Kidney (tissue), 14 donors: ENCODE results near the gene BAIAP3. TPM values are rescaled to one million over a fixed set of nuclear protein-coding genes. Genes with fewer than 3 reads are reported as not detected.
A peak's percentile ranks its signal among the peaks of the same experiment; 100 is the strongest.

Experiments
- DNase-seq, 5 donors: peaks; one replicate each; pipeline ENCODE4 v3.0.0-alpha.2; 2013 to 2020
- FAIRE-seq: peaks from 2 replicates; lab custom pipeline; 2012; peaks lifted over from hg19 to GRCh38; lab: Jason Lieb, UNC
- H3K27ac ChIP-seq, 2 donors: one replicate each; pipeline ENCODE4 v1.7.0; 2013; ENCODE audit warnings: low read depth in 2 of 2, low read length in 2 of 2, inconsistent platforms in 1 of 2
- H3K27me3 ChIP-seq: one replicate; pipeline ENCODE4 v1.7.1; 2013; ENCODE audit warnings: low read length, inconsistent platforms; ENCODE audit not compliant: control insufficient read depth, insufficient read depth
- H3K36me3 ChIP-seq, 3 donors: one replicate each; pipeline versions ENCODE4 v1.7.0 to v1.7.1; 2013; ENCODE audit warnings: low read length in 3 of 3, control low read depth in 1 of 3, inconsistent platforms in 1 of 3; ENCODE audit not compliant: insufficient read depth in 3 of 3, control insufficient read depth in 2 of 3
- H3K4me1 ChIP-seq, 3 donors: one replicate each; pipeline versions ENCODE4 v1.7.0 to v1.7.1; 2013; ENCODE audit warnings: low read length in 3 of 3, inconsistent platforms in 1 of 3, low read depth in 1 of 3; ENCODE audit not compliant: control insufficient read depth in 2 of 3, insufficient read depth in 2 of 3
- H3K4me3 ChIP-seq, 3 donors: one replicate each; pipeline versions ENCODE4 v1.7.0 to v1.8.1; 2013; ENCODE audit warnings: low read length in 3 of 3, control low read depth in 1 of 3, inconsistent platforms in 1 of 3
- H3K9ac ChIP-seq, 3 donors: one replicate each; pipeline versions ENCODE4 v1.7.0 to v1.7.1; 2013; ENCODE audit warnings: low read length in 3 of 3, control low read depth in 1 of 3, inconsistent platforms in 1 of 3
- H3K9me3 ChIP-seq, 3 donors: one replicate each; pipeline versions ENCODE4 v1.7.0 to v1.7.1; 2013; ENCODE audit warnings: low read length in 3 of 3, control low read depth in 1 of 3, inconsistent platforms in 1 of 3; ENCODE audit not compliant: control insufficient read depth in 2 of 3, insufficient read depth in 1 of 3
- intact Hi-C: fragments of 100-400 bp; cut with DNase I; formaldehyde crosslinking; loops from one replicate; pipeline ENCODE4 v1.11.1; 2022
- polyA plus RNA-seq: library from polyadenylated mRNA; stranded (reverse); fragments of 350-450 nt; fragmentation: Illumina TruSeq; extraction: RNeasy Lipid Tissue Mini Kit (QIAGEN cat#74804); gene quantifications from one replicate; pipeline ENCODE4 v1.2.3, GENCODE V29; 2014; ENCODE audit warnings: low read depth, low replicate concordance; ENCODE audit not compliant: insufficient read depth
- total RNA-seq: library from RNA; stranded (reverse); fragmentation: NEBNext Ultra II Directional; extraction: Animal tissue kit (Norgen Biotek cat#: 25700); gene quantifications from one replicate; pipeline ENCODE4 v1.2.1, GENCODE V29; 2021
- TF ChIP-seq, protein P1 (sequence below): IDR thresholded peaks from 3 replicates; pipeline ENCODE4 v1.5.1; 2012; ENCODE audit warnings: mild to moderate bottlenecking, moderate library complexity, borderline replicate concordance; ENCODE audit not compliant: insufficient read depth; ENCODE audit errors: extremely low read depth
- donor health status: control.
- donor health status: control.
- donor health status: control.
- donor health status: control.
- donor health status: control.
- donor health status: DM: yes; HTN: yes; CAD: no.
- donor health status: Normal renal cell carcinoma (clear cell type).

Gene BAIAP3
- total and polyA plus RNA-seq, 2 donors from 2014 or later, result 8.0 to 8.2 TPM

DNA sequence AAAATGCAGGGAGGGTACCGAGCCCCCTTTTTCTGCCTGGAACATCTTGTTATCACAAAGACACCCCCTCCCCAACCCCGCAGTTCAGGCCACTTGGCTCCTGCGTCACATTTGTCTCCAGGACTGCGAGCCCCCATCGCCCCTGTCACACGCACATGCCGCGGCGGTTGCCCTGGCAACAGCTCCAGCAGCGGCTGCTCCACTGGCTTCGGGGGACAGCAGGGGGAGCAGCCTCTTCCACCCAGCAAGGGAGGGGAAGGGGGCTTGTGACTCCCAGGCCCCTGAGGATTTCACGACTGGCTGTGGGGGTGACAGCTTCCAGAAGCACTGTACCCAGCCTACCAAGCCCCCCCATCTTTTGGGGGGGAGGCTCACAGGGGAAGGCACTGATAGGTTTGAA, 2.6 kb downstream of the BAIAP3 start:
- Histone ChIP-seq H3K9me3 (no peaks in the 10 kb centered on the region), H3K9ac (no peak overlapping the region), H3K4me1 (peaks cover 0 to 14% (median 13%) of the 10 kb centered on the region in 3 donors), H3K36me3 (peaks cover 0 to 3% (median 0%) of the 10 kb centered on the region in 3 donors), H3K27me3 (peaks cover 13% of the 10 kb centered on the region), H3K27ac (no peak overlapping the region), H3K4me3 (no peak overlapping the region)
- intact Hi-C loops, result no loop called here
- peak in 2 of 5 donors; percentile 46 to 66 for DNase-seq
- no peak for FAIRE-seq
- TF ChIP-seq, protein P1, sequence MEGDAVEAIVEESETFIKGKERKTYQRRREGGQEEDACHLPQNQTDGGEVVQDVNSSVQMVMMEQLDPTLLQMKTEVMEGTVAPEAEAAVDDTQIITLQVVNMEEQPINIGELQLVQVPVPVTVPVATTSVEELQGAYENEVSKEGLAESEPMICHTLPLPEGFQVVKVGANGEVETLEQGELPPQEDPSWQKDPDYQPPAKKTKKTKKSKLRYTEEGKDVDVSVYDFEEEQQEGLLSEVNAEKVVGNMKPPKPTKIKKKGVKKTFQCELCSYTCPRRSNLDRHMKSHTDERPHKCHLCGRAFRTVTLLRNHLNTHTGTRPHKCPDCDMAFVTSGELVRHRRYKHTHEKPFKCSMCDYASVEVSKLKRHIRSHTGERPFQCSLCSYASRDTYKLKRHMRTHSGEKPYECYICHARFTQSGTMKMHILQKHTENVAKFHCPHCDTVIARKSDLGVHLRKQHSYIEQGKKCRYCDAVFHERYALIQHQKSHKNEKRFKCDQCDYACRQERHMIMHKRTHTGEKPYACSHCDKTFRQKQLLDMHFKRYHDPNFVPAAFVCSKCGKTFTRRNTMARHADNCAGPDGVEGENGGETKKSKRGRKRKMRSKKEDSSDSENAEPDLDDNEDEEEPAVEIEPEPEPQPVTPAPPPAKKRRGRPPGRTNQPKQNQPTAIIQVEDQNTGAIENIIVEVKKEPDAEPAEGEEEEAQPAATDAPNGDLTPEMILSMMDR, result no peak

DNA sequence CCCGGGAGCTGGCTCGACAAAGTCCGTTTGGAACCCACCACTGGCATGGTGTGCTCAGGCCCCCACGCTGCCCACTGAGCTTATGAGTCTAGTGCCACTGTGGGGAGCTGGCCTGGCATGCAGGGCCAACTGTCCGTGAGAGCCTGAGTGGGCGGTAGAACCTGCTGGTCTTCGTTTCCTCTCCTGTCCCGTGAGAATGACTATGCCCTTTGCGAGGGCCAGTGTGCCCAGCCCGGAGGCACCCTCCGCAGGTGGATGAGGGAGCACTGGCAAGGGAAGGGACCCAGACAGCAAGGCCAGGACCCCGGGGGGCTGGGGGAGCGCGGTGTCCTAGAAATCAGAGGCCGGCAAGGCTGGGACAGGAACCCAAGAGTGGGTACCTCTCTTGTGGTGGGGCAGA, 3.2 kb downstream of the BAIAP3 start:
- Histone ChIP-seq H3K4me3 (no peak overlapping the region), H3K36me3 (peaks cover 0 to 3% (median 0%) of the 10 kb centered on the region in 3 donors), H3K4me1 (peaks cover 0 to 9% (median 8%) of the 10 kb centered on the region in 3 donors), H3K27me3 (peaks cover 13% of the 10 kb centered on the region), H3K9ac (no peak overlapping the region), H3K27ac (no peak overlapping the region), H3K9me3 (no peaks in the 10 kb centered on the region)
- no peak for FAIRE-seq
- TF ChIP-seq, protein P1, result no peak
- intact Hi-C loops, result no loop called here
- DNase-seq, result no peak

DNA sequence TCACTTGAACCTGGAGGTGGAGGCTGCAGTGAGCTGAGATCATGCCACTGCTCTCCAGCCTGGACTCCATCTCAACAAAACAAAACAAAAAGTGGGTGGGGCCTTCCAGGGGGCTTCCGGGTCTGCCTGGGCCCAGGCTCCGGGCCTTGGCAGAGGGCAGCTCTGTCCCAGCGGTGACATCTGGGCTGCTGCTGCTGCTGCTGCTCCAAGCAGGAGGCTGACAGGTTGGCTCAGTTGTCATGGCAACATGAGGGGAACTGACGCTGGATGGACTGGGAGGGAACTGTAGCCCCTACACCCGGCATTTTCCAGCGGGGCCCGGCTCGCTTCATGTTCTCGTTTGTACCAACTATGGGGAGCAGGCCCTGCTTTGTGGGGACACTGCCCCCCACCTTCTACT, 4.0 kb downstream of the BAIAP3 start:
- TF ChIP-seq, protein P1, result no peak
- FAIRE-seq (no peak), DNase-seq (no peak)
- no peak overlapping the region for H3K9ac ChIP-seq
- H3K27ac ChIP-seq, result no peak overlapping the region
- intact Hi-C loops, result no loop called here
- H3K27me3 ChIP-seq, result peaks cover 9% of the 10 kb centered on the region
- H3K9me3 ChIP-seq, result no peaks in the 10 kb centered on the region
- peaks cover 0 to 3% (median 0%) of the 10 kb centered on the region in 3 donors for H3K36me3 ChIP-seq
- H3K4me3 ChIP-seq, result no peak overlapping the region
- peaks cover 0 to 6% (median 2%) of the 10 kb centered on the region in 3 donors for H3K4me1 ChIP-seq
